Stimulated activated CD4-positive, alpha-beta T cell treated with anti-CD3 and anti-CD28 coated beads, Interleukin-15, amount 100 ng/mL, for 24 hours (primary cell): ENCODE results near the gene PDE6A.

ENCODE experiments used
- DNase-seq: peaks from one replicate; pipeline ENCODE4 v3.0.0-alpha.2; 2020

PDE6A gene

GRCh38 chr5:149924486-149924885, 20.1 kb downstream of the PDE6A start:
- no peak for DNase-seq

GRCh38 chr5:149922950-149923349, 21.6 kb downstream of the PDE6A start:
- no peak for DNase-seq

GRCh38 chr5:149921597-149921996, 23.0 kb downstream of the PDE6A start:
- DNase-seq: no peak

- no peak for DNase-seq
Measured at GRCh38 chr5:149917073-149917676, 27.4 kb downstream of the PDE6A start.

DNA sequence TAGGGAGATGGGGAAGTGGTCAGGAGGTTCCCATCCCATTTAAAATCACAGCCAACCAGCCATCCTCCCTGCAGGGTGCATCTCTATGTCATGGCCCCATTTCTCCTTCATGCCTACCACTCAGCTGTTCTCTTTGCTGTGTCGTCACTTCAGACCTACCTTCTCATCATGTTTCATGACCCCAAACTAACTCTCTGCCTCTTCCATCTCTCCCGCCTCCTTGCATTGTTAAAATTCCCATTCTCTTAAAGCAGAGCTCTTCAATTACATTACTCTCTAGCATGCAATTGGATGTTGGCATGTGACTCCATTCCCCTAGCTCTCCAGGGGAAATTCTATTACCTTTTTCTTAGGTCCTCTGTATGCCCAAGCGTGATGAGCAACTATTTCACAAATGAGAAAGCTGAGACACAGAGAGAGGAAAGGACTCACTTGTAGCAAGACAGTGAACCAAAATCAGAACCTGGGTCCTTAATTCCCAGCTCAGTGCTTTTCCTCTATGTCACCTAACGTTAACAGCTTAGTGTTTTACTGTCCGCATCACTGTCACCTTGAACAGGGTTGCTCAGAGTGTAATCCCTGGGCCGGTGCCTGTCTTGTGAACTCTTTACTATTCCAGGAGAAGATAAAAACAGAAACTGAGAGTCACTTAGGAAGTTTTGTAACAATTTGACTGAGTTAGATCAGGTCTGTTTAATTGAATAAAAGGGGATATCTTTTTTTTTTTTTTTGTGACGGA, 28.1 kb downstream of the PDE6A start:
- no peak for DNase-seq

GRCh38 chr5:149915392-149916260, 29.0 kb downstream of the PDE6A start:
- DNase-seq: no peak

DNA sequence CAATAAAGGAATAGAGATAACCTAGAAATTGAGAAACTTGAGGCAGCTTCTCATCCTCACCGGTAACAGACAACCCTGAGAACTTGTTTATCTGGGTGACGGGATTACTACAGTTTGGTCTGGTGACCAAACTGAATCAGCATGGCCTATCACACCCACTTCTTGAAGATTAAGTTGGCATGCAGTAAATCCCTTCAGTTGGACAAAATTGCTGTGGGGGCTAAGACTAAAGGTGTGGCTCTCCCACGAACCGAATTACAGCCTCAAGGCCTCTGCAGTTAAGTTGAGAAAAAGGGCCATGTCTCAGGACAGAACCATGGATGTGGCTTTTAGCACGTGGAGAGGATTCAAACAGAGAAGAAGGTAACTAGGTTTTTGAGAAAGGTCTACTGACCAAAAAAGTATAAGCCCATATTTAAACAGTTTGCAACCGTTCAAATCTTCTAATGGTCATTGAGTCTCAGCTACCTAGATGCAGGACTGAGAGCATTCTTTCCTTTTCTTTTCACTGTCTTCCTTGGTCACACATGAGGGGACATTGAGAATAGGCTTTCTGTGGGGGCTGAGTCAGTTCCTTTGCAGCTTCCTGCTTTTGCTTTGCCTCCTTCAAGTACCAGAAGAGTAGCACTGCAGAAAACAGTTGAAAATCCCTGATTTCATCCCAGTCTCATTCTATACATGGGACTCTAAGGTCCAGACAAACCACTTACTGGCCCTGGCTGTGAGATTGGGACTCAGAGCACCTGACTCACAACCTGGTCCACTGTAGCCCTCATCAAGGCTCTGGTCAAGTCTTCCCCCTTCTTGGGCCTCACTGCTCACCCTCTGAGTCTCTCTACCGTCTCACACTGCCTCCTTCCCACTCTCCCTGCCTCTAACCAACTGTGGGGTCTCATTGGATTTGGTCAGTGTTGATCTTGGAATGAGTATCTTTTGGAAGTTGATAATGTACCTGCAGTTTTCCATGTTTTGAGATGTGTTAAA, 30.9 kb downstream of the PDE6A start:
- DNase-seq: no peak

- DNase-seq: no peak
Measured at GRCh38 chr5:149912226-149912871, 32.2 kb downstream of the PDE6A start.

- no peak for DNase-seq
Measured at GRCh38 chr5:149911031-149911430, 33.6 kb downstream of the PDE6A start.

- no peak for DNase-seq
Measured at GRCh38 chr5:149907828-149908227, 36.8 kb downstream of the PDE6A start.

DNA sequence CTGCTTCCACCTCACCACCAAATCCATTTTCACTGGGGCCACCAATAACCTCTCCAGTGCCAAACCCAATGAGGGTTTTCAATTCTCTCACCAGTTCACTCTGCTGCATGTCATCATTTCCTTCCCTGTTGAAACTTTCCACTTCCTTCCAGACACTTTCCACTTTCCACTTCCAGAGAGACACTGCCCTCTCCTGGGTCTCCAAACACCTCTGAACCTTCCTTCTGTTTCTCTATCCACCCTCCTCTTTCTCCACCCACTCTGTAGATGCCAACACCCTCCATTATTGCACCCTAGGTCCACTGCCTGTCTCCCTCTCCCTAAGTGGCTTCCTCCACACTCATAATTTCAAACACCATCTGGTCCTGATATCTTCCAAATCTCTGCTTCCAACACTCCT, 39.6 kb downstream of the PDE6A start:
- DNase-seq: no peak

DNA sequence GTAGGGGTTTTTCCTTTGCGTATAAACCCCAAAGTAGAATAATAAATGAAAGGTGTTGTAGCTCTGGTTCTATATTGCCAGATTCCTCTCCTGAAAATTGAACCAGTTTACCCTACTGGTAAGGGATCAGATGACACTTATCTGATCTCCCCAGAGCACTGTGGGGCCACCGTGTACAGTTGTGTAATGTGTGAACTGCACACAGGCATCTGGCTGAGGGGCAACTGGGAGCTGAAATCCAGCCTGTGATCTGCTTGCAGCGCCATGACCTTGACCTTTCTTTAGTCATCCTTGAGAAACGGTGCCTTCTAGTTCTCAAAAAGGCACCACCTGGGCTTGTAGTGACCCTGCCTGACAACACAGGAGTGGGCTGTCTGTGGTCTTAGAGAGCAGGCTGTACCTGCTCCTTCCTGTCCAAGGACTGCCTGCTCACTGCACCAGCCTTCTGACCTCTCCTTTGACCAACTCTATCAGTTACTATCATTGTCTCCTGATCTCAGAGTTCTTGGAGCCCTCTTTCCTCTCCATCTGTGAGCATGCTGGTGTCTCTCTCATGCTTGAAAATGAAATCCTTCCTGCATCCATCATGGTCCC, 40.2 kb downstream of the PDE6A start:
- no peak for DNase-seq

DNA sequence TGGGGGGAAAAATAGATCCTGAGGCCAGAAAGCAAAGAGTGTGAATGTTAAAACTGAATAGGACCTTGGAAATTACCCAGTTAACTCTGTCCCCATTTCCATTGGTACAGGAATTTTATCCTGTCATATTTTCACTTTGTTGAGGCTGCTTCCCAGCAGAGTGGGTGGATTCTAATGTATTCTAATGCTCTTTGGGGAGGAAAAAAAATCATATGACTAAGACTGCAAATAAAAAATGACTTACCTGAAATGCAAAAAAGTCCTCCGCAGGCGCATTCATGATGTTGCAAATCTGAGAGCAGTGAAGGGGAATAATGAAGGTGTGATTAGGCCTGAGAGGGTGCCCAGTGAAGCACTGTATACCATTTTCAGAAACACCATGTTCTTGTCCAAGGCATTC, 41.2 kb downstream of the PDE6A start:
- DNase-seq: no peak

DNA sequence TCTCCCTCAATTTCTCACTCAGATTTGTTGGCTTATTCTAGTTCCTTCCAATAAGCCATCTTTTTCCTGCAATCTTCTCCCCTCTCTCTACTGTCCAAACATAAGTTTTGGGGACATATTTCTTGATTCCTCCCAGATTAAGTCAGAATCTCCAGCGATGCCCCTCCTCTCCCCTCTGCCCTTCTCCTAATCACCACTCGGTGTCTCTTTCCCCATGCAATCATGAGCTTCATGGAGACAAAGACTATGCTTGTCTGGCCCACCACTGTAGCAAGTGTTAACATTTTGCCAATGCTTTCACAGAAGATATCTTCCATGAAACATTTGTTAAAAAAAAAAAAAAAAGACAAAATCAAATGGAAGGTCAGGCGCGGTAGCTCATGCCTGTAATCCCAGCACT, 42.4 kb downstream of the PDE6A start:
- no peak for DNase-seq

- DNase-seq: no peak
Measured at GRCh38 chr5:149901511-149901910, 43.1 kb downstream of the PDE6A start.

- no peak for DNase-seq
Measured at GRCh38 chr5:149900390-149900789, 44.2 kb downstream of the PDE6A start.

GRCh38 chr5:149898811-149899210, 45.8 kb downstream of the PDE6A start:
- no peak for DNase-seq

DNA sequence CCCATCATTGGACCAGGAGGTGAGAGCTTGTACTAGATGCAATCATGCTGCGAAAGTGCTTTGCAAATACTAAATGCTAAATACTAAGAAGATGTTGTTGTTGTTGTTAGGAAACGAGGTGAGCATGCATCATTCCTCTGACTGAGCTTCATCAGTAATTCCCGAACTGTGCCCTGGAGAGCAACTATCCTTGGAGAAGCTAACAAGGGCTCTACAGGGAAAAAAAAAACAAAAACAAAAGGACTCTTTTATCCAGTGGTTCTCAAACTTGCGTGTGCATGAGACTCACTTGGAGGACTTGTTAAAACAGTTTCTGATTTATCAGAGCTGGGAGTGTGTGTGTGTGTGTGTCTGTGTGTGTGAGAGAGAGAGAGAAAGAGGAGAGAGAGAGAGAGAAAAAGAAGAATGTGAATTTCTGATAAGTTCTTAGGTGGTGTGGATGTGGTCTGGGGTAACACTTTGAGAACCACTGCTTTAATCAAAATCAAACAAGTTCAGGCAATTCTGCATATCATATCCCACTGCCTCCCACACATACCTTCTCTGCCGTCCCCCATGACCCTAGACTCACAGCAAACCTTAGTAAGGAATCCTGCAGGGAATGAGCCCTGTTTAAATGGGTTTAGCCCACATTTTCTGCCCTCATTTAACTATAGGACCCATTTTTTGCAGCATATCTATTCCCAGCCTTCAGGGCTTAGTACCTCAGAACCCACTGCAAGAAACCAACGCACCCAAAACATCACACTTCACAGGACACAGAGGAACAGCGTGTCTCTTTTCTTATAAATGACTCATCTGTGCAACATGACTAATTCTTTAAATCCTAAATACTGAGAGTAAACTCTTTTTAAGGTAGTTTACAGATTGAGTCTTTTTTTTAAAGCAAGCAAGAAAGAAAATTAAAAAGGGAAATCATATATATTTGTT, 48.9 kb downstream of the PDE6A start:
- DNase-seq: no peak

DNA sequence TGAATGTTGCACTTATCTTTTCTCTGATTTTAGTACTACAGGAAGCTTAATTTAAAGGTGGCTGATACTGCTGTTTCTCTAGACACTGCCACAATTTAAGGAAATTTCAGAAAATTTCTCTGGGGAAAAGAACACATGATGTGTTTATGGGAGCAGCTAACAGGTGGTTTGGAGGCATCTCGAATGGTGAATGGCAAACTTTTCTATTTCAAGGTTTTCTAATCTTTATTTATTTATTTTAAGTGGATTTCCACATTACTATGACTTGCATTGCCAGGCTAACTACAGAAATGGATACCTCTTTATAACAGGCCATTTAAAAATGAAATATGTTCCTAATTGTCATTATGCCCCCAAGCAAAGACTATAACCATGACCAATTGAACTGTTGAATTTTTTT, 50.4 kb downstream of the PDE6A start:
- no peak for DNase-seq

DNA sequence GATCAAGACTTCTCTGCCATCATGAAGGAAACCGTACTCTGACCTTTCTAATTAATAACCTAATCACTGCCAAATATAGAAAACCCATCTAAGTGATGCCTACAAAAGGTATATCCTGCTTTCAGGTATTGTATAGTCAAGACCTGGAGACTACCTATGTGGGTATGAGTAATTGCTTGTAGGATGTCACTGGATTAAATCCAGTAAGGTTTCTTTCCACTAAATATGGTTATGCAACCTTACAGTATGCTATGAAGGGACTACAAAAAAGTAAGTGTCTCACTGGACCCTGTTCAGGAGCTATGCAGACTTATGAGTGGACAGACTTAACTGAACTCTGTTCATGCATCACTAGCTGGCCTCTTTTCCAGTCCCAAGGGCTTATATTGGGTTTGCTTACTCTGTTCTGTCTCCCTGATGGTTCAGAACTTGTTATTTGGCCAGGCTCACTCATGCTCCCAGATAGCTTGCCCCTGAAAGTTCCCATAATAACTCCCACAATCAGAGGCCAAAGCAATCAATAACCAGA, 51.1 kb downstream of the PDE6A start:
- DNase-seq: no peak
